ENCODE measurements around the gene MID1IP1. TPM values are rescaled to one million over a fixed set of nuclear protein-coding genes. Genes with fewer than 3 reads are reported as not detected.
A peak's percentile ranks its signal among the peaks of the same experiment; 100 is the strongest.

Gene MID1IP1
- total RNA-seq, 4 donors from 2014 or later: 112 to 173 (median 117) TPM

DNA sequence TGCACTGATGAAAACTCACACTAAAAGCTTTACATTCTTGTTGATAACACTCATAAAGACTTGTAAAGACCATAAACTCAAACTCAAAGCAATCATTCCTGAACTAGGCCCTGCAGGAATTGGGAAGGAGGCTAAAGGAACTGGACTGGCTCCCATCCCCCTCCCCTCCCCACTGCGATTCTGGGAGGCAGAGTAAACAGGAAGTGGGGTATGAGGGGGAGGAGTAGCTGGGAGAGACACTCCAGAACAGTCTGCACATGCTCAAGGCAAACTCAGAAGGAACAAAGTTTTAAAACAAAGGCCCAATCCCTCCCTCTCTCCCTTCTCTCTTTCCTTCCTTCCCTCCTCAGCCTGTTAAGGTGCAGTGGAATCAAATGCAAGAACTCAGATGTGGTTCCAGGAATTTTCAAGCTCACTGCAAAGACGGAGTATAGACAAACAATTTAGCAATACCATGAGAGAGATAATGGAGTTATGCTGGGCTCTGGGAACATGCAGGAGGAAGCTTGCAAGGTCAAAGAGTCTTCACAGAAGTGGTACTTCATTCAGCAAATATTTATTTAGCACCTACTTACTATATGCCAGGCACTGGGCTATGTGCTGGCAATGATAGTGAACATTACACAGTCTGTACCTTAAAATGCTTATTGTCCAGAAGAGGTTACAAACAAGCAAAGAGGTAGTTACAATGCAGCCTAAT lies 15.9 kb downstream of the MID1IP1 start:
- DNase-seq: peak; percentile 6 to 31
- no peak for TF ChIP-seq POLR2A (IDR thresholded peaks at IDR 0.05)
- TF ChIP-seq CTCF (IDR thresholded peaks at IDR 0.05 in 4 of 5, conservative IDR thresholded peaks at IDR 0.05 in 1 of 5): no peak
- in situ Hi-C loops (cut with MboI; ENCODE audit: low sequenced_read_pairs in 4 of 4): no loop called here
- ATAC-seq: peak in 1 of 2 donors; percentile 44
- Histone ChIP-seq H3K4me3 (no peak overlapping the region), H3K36me3 (no peaks in the 10 kb centered on the region), H3K4me1 (peaks cover 0 to 5% of the 10 kb centered on the region in 2 donors), H3K27me3 (no peaks in the 10 kb centered on the region), H3K9me3 (no peaks in the 10 kb centered on the region), H3K27ac (peak overlapping the region in 2 of 4 donors; percentile 27 to 45)
- intact Hi-C loops (cut with DNase I; ENCODE audit: low total_unique reads): no loop called here

GRCh38 chrX:38819163-38819562 lies 17.9 kb downstream of the MID1IP1 start:
- in situ Hi-C loops (cut with MboI; ENCODE audit: low sequenced_read_pairs in 4 of 4): no loop called here
- no peak for ATAC-seq
- no peak for DNase-seq

GRCh38 chrX:38819709-38820108 lies 18.4 kb downstream of the MID1IP1 start:
- DNase-seq: no peak
- in situ Hi-C loops (cut with MboI; ENCODE audit: low sequenced_read_pairs in 4 of 4): no loop called here
- no peak for TF ChIP-seq CTCF (IDR thresholded peaks at IDR 0.05 in 4 of 5, conservative IDR thresholded peaks at IDR 0.05 in 1 of 5)
- no peak for TF ChIP-seq POLR2A (IDR thresholded peaks at IDR 0.05)
- no peak for ATAC-seq
- Histone ChIP-seq H3K27me3 (no peaks in the 10 kb centered on the region), H3K9me3 (no peaks in the 10 kb centered on the region), H3K36me3 (no peaks in the 10 kb centered on the region), H3K4me1 (peaks cover 0 to 5% of the 10 kb centered on the region in 2 donors), H3K27ac (no peak overlapping the region), H3K4me3 (no peak overlapping the region)
- intact Hi-C loops (cut with DNase I; ENCODE audit: low total_unique reads): no loop called here

More at GRCh38 chrX:38819163-38819562, 17.9 kb downstream of the MID1IP1 start:
- H3K9me3 ChIP-seq: no peaks in the 10 kb centered on the region
- TF ChIP-seq CTCF (IDR thresholded peaks at IDR 0.05 in 4 of 5, conservative IDR thresholded peaks at IDR 0.05 in 1 of 5) (no peak), POLR2A (IDR thresholded peaks at IDR 0.05) (no peak)
- H3K27ac ChIP-seq: no peak overlapping the region
- H3K4me1 ChIP-seq: peaks cover 0 to 5% of the 10 kb centered on the region in 2 donors
- no peak overlapping the region for H3K4me3 ChIP-seq
- intact Hi-C loops (cut with DNase I; ENCODE audit: low total_unique reads): no loop called here
- H3K27me3 ChIP-seq: no peaks in the 10 kb centered on the region
- H3K36me3 ChIP-seq: no peaks in the 10 kb centered on the region

DNA sequence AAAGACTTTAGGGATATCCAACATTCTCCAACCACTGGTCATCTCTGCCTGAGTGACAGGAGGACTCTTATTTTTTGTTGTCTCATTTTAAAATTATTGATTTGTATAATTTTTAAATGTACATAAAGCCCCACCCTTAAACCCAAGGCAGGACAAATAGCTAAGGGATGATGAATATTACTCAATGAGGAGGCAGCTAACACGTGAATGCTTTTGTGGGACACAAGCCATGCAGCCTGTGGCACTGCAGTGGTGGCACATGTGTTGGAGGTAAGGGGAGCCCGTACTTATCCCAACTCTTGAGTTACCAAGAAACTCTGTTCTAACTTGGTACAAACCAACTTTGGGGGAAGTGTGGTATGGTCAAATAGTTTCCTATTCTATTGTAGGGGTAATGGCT lies 19.5 kb downstream of the MID1IP1 start:
- intact Hi-C loops (cut with DNase I; ENCODE audit: low total_unique reads) (no loop called here), in situ Hi-C loops (cut with MboI; ENCODE audit: low sequenced_read_pairs in 4 of 4) (no loop called here)
- peak; percentile 88 to 90 for ATAC-seq
- Histone ChIP-seq H3K4me3 (no peak overlapping the region), H3K27me3 (no peaks in the 10 kb centered on the region), H3K36me3 (no peaks in the 10 kb centered on the region), H3K27ac (no peak overlapping the region), H3K4me1 (peaks cover 0 to 5% of the 10 kb centered on the region in 2 donors), H3K9me3 (no peaks in the 10 kb centered on the region)
- DNase-seq: peak in 1 of 2 donors; percentile 51
- TF ChIP-seq CTCF (IDR thresholded peaks at IDR 0.05 in 4 of 5, conservative IDR thresholded peaks at IDR 0.05 in 1 of 5): no peak
- no peak for TF ChIP-seq POLR2A (IDR thresholded peaks at IDR 0.05)
